Left cardiac atrium (tissue), 4 donors: ENCODE measurements around the gene GMPR2. TPM values are rescaled to one million over a fixed set of nuclear protein-coding genes. Genes with fewer than 3 reads are reported as not detected.
"Not testable (repeated sequence)": the region's sequence is repeated elsewhere in the genome, so short reads cannot be mapped to it uniquely, and the experiment has no call there.

Source experiments
- ATAC-seq, 2 donors: fragments of 200-7000 bp; cut with Tn5 transposase; one replicate each; pipeline ENCODE4 v1.9.1; 2020; ENCODE audit warnings: mild to moderate bottlenecking in 2 of 2, moderate library complexity in 2 of 2
- DNase-seq: peaks from one replicate; pipeline ENCODE4 v3.0.0-alpha.2; 2020
- intact Hi-C, 2 donors: fragments of 100-400 bp; cut with DNase I; formaldehyde crosslinking; loops; one replicate each; pipeline versions ENCODE4 v1.14.1 to v1.15.1; 2022 to 2023
- total RNA-seq, 2 donors: library from RNA; stranded (reverse); fragmentation: NEBNext Ultra II Directional; extraction: Animal tissue kit (Norgen Biotek cat#: 25700); gene quantifications; one replicate each; pipeline ENCODE4 v1.2.1, GENCODE V29; 2021
- donor health status: DM: no; HTN: yes; CAD: no.
- donor health status: DM: no; HTN: yes; CAD: no; lungs with severe emphysema.
- donor health status: DM: yes; HTN: yes; CAD: no.
- donor health status: Dilated cardiomyopathy.

GMPR2 gene
- total RNA-seq, 2 donors from 2014 or later, result 24.1 to 34.1 TPM

GRCh38 chr14:24196071-24197055 lies 36.4 kb upstream of the GMPR2 start:
- no peak for DNase-seq
- peak; percentile 38 to 40 for ATAC-seq
- intact Hi-C loops, result no loop called here

- DNase-seq (no peak), ATAC-seq (no peak)
- intact Hi-C loops, result no loop called here
Observed at GRCh38 chr14:24197056-24197450, 35.7 kb upstream of the GMPR2 start.

GRCh38 chr14:24198814-24199524 lies 33.8 kb upstream of the GMPR2 start:
- intact Hi-C loops, result no loop called here
- DNase-seq (no peak), ATAC-seq (no peak)

DNA sequence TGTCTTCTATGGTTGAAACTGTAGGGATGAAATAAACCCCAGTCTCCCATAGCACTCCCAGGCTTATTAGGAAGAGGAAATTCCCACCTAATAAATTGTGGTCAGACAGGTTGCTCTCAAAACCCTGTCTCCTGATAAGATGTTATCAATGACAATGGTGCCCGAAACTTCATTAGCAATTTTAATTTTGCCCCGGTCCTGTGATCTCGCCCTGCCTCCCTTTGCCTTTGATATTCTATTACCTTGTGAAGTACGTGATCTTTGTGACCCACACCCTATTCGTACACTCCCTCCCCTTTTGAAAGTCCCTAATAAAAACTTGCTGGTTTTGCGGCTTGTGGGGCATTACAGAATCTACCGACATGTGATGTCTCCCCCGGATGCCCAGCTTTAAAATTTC lies 30.2 kb upstream of the GMPR2 start:
- DNase-seq, ATAC-seq, intact Hi-C loops: not testable (repeated sequence)

GRCh38 chr14:24203249-24203886 lies 29.4 kb upstream of the GMPR2 start:
- intact Hi-C loops, ATAC-seq, DNase-seq: not testable (repeated sequence)

DNA sequence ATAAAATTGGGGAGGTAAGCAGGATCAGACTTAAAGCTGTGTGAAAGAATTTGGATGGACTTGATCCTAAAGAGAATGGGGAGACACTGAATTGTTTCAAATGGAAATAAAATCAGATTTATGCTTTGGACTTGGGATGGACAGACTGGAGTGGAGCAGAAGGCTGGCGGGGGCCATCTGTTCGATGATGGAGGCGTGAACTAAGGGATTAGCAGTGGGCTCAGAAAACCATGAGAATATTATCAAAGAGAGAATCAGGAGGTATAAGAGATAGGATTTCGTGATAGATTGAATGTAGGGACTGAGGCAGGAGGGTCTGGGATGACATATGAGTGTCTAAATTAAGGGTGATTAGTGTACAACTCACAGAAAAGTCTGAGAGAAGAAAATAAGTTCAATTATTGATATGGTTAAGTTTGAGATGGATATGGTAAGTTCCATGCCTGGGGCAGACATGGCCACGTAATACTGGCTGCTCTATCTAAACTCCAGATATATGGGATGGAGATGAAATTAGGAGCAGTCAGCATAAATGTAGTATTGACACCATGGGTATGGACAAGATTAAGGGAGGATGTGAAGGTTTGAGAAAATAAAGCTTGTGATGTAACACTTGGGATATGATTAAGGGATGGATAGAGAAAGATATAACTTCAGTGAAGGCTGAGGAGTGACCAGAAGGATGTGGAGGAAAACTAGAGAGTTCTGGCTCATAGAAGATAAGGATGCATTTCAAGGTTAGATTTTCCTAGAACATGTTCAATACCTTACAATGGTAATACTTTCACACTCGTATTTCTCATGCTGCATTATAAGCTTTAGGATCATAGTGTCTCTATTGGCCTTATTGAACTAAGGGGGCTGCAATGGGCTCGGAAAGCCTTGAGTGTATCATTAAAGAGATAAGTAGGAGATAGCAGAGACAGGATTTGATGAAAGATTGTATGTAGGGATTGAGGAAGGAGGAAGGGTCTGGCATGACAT lies 28.3 kb upstream of the GMPR2 start:
- intact Hi-C loops, result no loop called here
- DNase-seq (no peak), ATAC-seq (no peak)

- intact Hi-C loops, result no loop called here
- ATAC-seq (no peak), DNase-seq (no peak)
Observed at GRCh38 chr14:24206260-24207103, 26.2 kb upstream of the GMPR2 start.

DNA sequence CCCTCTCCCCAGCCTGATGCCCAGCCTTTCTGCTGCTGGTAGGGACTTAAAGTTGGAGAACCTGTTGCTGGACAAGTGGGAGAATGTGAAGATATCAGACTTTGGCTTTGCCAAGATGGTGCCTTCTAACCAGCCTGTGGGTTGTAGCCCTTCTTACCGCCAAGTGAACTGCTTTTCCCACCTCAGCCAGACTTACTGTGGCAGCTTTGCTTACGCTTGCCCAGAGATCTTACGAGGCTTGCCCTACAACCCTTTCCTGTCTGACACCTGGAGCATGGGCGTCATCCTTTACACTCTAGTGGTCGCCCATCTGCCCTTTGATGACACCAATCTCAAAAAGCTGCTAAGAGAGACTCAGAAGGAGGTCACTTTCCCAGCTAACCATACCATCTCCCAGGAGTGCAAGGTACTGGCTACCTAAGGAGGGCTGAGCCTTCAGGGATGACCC lies 25.6 kb upstream of the GMPR2 start:
- DNase-seq (no peak), ATAC-seq (no peak)
- intact Hi-C loops, result no loop called here

DNA sequence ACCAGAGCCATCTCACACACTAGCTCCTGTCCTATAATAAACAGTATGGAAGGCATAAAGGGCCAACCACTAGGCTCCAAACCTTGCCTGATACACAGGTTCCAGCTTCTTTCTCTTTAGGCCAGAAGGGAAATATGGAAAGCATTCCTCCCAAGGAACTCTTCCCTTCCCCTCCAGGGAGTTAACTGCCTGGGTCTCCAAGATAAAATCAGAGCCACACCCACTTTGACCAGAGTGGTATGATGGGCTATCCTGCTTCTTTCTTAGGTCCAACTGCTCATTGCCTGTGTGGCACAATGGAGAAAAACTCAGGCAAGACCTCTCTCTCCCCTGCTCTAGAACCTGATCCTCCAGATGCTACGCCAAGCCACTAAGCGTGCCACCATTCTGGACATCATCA lies 25.1 kb upstream of the GMPR2 start:
- DNase-seq (no peak), ATAC-seq (no peak)
- intact Hi-C loops, result no loop called here

DNA sequence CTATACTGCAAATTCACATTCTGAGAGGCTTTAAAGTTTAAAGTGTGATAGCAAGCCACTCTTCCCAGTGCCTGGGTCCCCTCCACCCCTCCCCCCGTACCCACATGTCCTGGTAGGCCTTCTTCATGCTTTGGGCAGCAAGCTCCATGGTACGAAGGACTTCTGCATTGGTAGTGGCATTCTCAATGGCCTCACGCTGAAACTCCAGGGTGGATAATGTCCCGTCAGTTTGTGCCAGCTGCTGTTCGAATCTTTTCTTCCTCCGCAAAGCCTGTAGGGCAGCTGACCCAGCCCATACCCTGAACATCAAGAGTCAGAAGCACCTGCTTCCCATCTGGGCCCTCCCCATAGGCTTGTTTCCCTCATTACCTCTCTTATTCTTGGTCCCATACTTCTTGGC lies 21.4 kb upstream of the GMPR2 start:
- intact Hi-C loops, result no loop called here
- DNase-seq (no peak), ATAC-seq (no peak)

GRCh38 chr14:24212924-24213865 lies 19.5 kb upstream of the GMPR2 start, which contains the start of gene CHMP4A:
Gene CHMP4A, minus strand, starts transcription at chr14:24213488. Its CDS starts 49 bp downstream, at chr14:24213439.
- DNase-seq (peak; percentile 99), ATAC-seq (peak; percentile 93 to 95)
- intact Hi-C loops, result no loop called here

- intact Hi-C loops, result no loop called here
- no peak for DNase-seq
- ATAC-seq, result no peak
Observed at GRCh38 chr14:24213866-24214662, 18.7 kb upstream of the GMPR2 start.

DNA sequence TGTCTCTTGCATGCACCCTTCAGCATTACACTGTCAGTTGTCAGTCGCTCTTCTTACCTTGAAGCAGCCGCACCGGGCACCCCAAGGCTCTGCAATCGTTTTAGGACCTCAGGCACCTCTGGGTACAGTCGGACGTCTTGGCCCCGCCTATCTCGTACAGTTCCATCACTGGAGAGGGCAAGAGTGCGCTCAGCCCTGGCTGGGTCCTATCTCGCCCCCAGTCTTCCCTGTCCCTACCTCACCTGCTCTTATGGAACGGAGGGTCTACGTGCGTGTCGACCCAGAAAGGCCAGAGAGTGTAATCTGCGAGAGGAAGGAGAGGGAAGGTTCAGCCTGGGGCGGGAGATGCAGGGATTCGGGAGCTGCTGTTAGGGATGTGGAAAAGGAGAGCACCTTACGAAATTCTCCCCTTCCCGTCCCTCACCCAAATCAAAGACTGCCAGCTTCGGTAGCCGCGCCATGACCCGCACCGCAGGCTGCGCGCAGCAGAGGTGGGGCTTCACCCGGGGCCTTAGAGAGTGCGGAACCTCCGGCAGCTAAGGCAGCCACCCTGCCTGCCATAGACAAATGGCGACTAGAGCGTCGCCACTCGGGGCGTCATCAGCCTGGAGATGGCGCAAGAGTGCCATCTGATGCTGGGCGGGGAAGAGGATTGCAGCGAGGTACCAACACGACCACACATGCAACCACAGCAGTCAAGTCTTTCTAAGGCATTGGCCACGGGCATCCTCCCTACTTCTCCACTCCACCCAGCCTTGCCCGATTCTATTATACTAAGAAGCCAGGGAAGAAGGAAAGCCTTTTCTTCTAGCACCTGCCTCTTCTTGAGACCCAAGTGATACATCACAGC lies 17.0 kb upstream of the GMPR2 start, which contains the start of gene MDP1:
MDP1 (minus strand) TSS at position 572 of the 850 bp plus-strand sequence; CDS start at position 461, 111 bp downstream.
- peak; percentile 89 for DNase-seq
- ATAC-seq, result peak; percentile 74 to 80
- intact Hi-C loops, result no loop called here

GRCh38 chr14:24216345-24216699 lies 16.4 kb upstream of the GMPR2 start:
- intact Hi-C loops, result no loop called here
- ATAC-seq, result no peak
- DNase-seq, result no peak

- intact Hi-C loops, DNase-seq, ATAC-seq: not testable (repeated sequence)
Observed at GRCh38 chr14:24216876-24217275, 15.9 kb upstream of the GMPR2 start.
